Brain microvascular endothelial cell (primary cell): Measurements from ENCODE around the gene POMC.
A peak's percentile ranks its signal among the peaks of the same experiment; 100 is the strongest.
"Not testable (repeated sequence)": the region's sequence is repeated elsewhere in the genome, so short reads cannot be mapped to it uniquely, and the experiment has no call there.

Source experiments
- DNase-seq: peaks from one replicate; pipeline ENCODE4 v3.0.0-alpha.2; 2020
- H3K27ac ChIP-seq: fragments of 250-450 bp; sonication (Bioruptor Pico); 2 replicates; pipeline ENCODE4 v1.5.1; 2020; ENCODE audit warnings: mild to moderate bottlenecking, moderate library complexity
- H3K27me3 ChIP-seq: fragments of 250-450 bp; sonication (Bioruptor Pico); replicated peaks from 2 replicates; pipeline ENCODE4 v1.5.1; 2020; ENCODE audit warnings: mild to moderate bottlenecking
- H3K36me3 ChIP-seq: fragments of 250-450 bp; sonication (Bioruptor Pico); replicated peaks from 2 replicates; pipeline ENCODE4 v1.5.1; 2020; ENCODE audit warnings: mild to moderate bottlenecking
- H3K4me3 ChIP-seq: 2 replicates; pipeline ENCODE4 v1.5.1; 2011; ENCODE audit warnings: low read depth, mild to moderate bottlenecking, control low read depth, low read length, moderate library complexity
- CTCF ChIP-seq: IDR thresholded peaks from 2 replicates; pipeline ENCODE4 v1.5.1; 2011; ENCODE audit warnings: low read depth, mild to moderate bottlenecking, moderate library complexity, low read length, control low read depth, inconsistent platforms; ENCODE audit errors: missing control alignments
- in situ Hi-C: cut with HindIII; loops from 2 replicates; pipeline ENCODE4 v1.10.0; 2017; ENCODE audit warnings: low sequenced_read_pairs, low pct_ligation_motif_present

Gene POMC

DNA sequence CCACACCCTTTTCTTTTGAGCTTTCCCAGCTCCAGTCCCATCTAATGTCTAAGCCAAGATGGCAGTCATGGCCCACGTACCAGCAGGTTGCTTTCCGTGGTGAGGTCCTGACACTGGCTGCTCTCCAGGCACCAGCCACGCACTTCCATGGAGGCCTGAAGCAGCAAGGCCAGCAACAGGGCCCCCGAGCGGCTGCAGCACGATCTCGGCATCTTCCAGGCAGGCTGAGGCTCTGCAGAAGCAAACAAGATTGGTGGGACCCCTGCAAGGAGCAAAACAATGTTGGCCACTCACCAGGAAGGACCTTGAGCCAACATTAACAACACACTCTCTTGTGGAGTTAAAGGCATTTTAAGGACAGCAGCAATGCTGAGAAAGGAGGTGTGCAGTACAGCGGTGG lies 3.8 kb downstream of the POMC start:
- H3K36me3 ChIP-seq: no peaks in the 10 kb centered on the region
- H3K27me3 ChIP-seq: peaks cover 49% of the 10 kb centered on the region
- no peak overlapping the region for H3K27ac ChIP-seq
- in situ Hi-C loops: no loop called here
- H3K4me3 ChIP-seq: no peak overlapping the region
- no peak for TF ChIP-seq CTCF
- DNase-seq: no peak

- DNase-seq, in situ Hi-C loops, H3K36me3 ChIP-seq, H3K4me3 ChIP-seq, H3K27ac ChIP-seq: not testable (repeated sequence)
- H3K27me3 ChIP-seq: peaks cover 24% of the 10 kb centered on the region
These were observed 6.3 kb downstream of the POMC start for GRCh38 chr2:25162061-25162460.

- TF ChIP-seq CTCF: no peak
- H3K27ac ChIP-seq: no peak overlapping the region
- H3K4me3 ChIP-seq: peak overlapping the region; percentile 27
- H3K36me3 ChIP-seq: no peaks in the 10 kb centered on the region
- no peak for DNase-seq
- H3K27me3 ChIP-seq: peaks cover 16% of the 10 kb centered on the region
- in situ Hi-C loops: no loop called here
These were observed 7.2 kb downstream of the POMC start for GRCh38 chr2:25161055-25161781.

GRCh38 chr2:25160376-25160775 lies 8.0 kb downstream of the POMC start:
- TF ChIP-seq CTCF: no peak
- Histone ChIP-seq H3K36me3 (no peaks in the 10 kb centered on the region), H3K27ac (no peak overlapping the region), H3K4me3 (no peak overlapping the region), H3K27me3 (peaks cover 10% of the 10 kb centered on the region)
- in situ Hi-C loops: no loop called here
- DNase-seq: no peak

- no peak overlapping the region for H3K27ac ChIP-seq
- no peak for TF ChIP-seq CTCF
- H3K27me3 ChIP-seq: peaks cover 7% of the 10 kb centered on the region
- in situ Hi-C loops: no loop called here
- no peak overlapping the region for H3K4me3 ChIP-seq
- H3K36me3 ChIP-seq: no peaks in the 10 kb centered on the region
- DNase-seq: no peak
These were observed 8.4 kb downstream of the POMC start for GRCh38 chr2:25159949-25160348.

DNA sequence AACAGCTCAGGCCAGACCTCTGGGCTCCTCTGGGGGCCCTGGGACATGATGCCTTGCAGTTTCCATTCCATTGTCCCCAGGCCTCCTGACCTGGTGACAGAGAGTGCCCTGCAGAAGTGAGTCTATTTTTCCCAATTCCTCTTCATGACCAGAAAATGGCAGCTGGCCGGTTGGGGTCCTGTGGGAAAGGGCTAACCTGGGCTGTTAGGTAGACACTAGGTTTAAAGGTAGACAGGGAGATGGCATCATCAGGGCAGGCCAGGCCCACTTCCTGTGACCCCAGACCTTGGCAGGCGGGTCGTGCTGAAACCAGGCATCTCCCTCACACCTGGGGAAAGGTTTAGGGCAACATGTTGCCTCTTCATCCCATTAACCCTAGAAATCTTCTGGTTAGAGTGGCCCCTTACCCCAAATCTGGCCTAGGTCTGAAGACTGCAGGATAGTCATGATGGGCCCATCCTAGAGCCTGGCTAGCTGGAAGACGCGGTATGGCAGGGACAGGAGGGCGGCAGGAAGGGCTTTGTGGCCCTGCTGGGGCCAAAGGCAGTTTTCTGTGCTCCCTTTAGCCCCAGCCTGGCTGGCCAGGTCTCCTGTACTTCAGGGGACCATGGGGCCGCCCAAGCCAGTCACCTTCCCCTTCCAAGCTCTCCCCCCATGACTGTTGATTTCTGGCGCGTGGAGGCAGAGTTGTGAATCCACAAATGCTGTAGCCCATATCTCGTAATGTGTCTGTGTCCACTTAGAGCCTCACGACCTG lies 10.1 kb downstream of the POMC start:
- Histone ChIP-seq H3K4me3 (no peak overlapping the region), H3K36me3 (no peaks in the 10 kb centered on the region), H3K27ac (no peak overlapping the region), H3K27me3 (no peaks in the 10 kb centered on the region)
- no peak for DNase-seq
- no peak for TF ChIP-seq CTCF
- in situ Hi-C loops: no loop called here
